Neural progenitor cell (in vitro differentiated cells): ENCODE results near the gene KCNE1. TPM values are rescaled to one million over a fixed set of nuclear protein-coding genes. Genes with fewer than 3 reads are reported as not detected.

ENCODE experiments used
- DNase-seq: peaks from one replicate; pipeline ENCODE4 v3.0.0-alpha.2; 2016; ENCODE audit warnings: low spot score
- H2AFZ ChIP-seq: fragments of 200-600 bp; sonication (generic); replicated peaks from 2 replicates; pipeline ENCODE4 v1.6.1; 2016; ENCODE audit warnings: antibody characterized with exemption
- H3F3A ChIP-seq: fragments of 200-600 bp; sonication (generic); 2 replicates; pipeline ENCODE4 v1.6.1; 2016; ENCODE audit warnings: antibody characterized with exemption, low read depth
- H3K27ac ChIP-seq: fragments of 200-600 bp; sonication (generic); 2 replicates; pipeline ENCODE4 v1.5.1; 2016; ENCODE audit warnings: mild to moderate bottlenecking
- H3K27me3 ChIP-seq: fragments of 200-600 bp; sonication (generic); 2 replicates; pipeline ENCODE4 v1.6.1; 2016; ENCODE audit warnings: mild to moderate bottlenecking, moderate library complexity
- H3K36me3 ChIP-seq: fragments of 200-600 bp; sonication (generic); 2 replicates; pipeline ENCODE4 v1.5.1; 2016
- H3K4me1 ChIP-seq: fragments of 200-600 bp; sonication (generic); 2 replicates; pipeline ENCODE4 v1.6.1; 2016; ENCODE audit warnings: mixed run types
- H3K4me2 ChIP-seq: fragments of 200-600 bp; sonication (generic); 2 replicates; pipeline ENCODE4 v1.6.1; 2016
- H3K4me3 ChIP-seq: fragments of 200-600 bp; sonication (generic); 2 replicates; pipeline ENCODE4 v1.5.1; 2016
- H3K79me2 ChIP-seq: fragments of 200-600 bp; sonication (generic); 2 replicates; pipeline ENCODE4 v1.6.1; 2016; ENCODE audit warnings: low read depth
- H3K9ac ChIP-seq: fragments of 200-600 bp; sonication (generic); 2 replicates; pipeline ENCODE4 v1.6.1; 2016
- H3K9me3 ChIP-seq: fragments of 200-600 bp; sonication (generic); 2 replicates; pipeline ENCODE4 v1.5.1; 2016; ENCODE audit warnings: low read depth
- H4K20me1 ChIP-seq: fragments of 200-600 bp; sonication (generic); 2 replicates; pipeline ENCODE4 v1.6.1; 2016; ENCODE audit warnings: low read depth
- H3K27ac Mint-ChIP-seq: 3 replicates; pipeline ENCODE4 v1.8.0; 2021; ENCODE audit warnings: mixed read lengths
- H3K27me3 Mint-ChIP-seq: 2 replicates; pipeline ENCODE4 v1.8.0; 2022; ENCODE audit warnings: low read depth, mild to moderate bottlenecking, inconsistent platforms, moderate library complexity, mixed read lengths; ENCODE audit not compliant: insufficient read depth
- H3K36me3 Mint-ChIP-seq: 3 replicates; pipeline ENCODE4 v1.8.0; 2021; ENCODE audit warnings: mixed read lengths
- H3K4me1 Mint-ChIP-seq: 3 replicates; pipeline ENCODE4 v1.8.0; 2021; ENCODE audit warnings: mixed read lengths
- H3K4me3 Mint-ChIP-seq: 3 replicates; pipeline ENCODE4 v1.8.0; 2021; ENCODE audit warnings: mild to moderate bottlenecking, moderate library complexity, mixed read lengths
- H3K9me3 Mint-ChIP-seq: 3 replicates; pipeline ENCODE4 v1.8.0; 2020; ENCODE audit warnings: mixed read lengths
- EZH2 ChIP-seq: fragments of 200-600 bp; sonication (generic); IDR thresholded peaks from 2 replicates; pipeline ENCODE4 v1.6.1; 2017; ENCODE audit warnings: antibody characterized with exemption, mild to moderate bottlenecking, moderate library complexity
- EZH2phosphoT487 ChIP-seq: fragments of 200-600 bp; sonication (generic); IDR thresholded peaks from 2 replicates; pipeline ENCODE4 v1.6.1; 2017; ENCODE audit warnings: antibody characterized with exemption
- total RNA-seq: library from RNA; depleted of rRNA; stranded (reverse); fragments of >200 nt; gene quantifications from 2 replicates; pipeline ENCODE4 v1.2.3, GENCODE V29; 2015; ENCODE audit warnings: low replicate concordance
- TF ChIP-seq, protein P1 (sequence below): fragments of 200-600 bp; sonication (generic); IDR thresholded peaks from 2 replicates; pipeline ENCODE4 v1.5.1; 2017; ENCODE audit warnings: antibody characterized with exemption, mild to moderate bottlenecking

The KCNE1 gene
- not detected in 2 replicates for total RNA-seq

DNA sequence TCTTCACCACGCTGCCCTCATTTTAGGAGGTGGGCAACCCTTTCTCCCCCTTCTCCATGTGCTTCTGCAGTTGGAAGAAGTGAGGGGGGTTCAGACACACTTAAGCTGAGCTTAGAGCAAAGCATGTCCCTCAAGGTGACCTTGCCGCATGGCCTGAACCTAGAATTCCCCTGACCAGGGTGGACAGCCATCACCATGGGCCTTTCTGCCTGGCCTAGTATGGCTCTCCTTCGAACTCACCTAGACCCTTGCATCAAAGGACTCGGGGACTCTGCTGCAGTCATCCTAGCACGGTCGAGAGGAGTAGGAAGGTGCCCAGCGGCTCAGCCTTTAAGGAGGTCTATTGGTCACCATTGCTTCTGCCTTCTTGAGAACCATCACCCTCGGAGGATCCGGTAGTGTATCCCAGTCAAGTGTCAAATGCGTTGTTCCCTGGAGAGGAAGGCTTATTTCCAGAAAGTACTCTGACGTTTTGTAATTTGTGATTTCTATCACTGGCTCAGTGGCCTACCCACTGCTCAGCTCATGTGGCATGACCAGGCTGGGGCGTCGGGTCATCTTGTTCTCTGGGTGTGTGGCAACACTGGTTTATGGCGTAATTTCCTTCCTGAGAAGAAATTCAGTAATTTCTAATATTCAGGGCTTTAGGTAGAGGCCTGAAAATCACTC lies at the start of gene KCNE1:
KCNE1 (minus strand) TSS at position 424 of the 669 bp plus-strand sequence. CDS start 62,576 bp downstream, outside the sequence.
- Histone ChIP-seq H3K9me3 (no peaks in the 10 kb centered on the region), H3K79me2 (no peaks in the 10 kb centered on the region), H3K27me3 (no peaks in the 10 kb centered on the region), H4K20me1 (no peaks in the 10 kb centered on the region), H3F3A (no peaks in the 10 kb centered on the region), H3K4me1 (peaks cover 16% of the 10 kb centered on the region), H3K36me3 (no peaks in the 10 kb centered on the region), H3K4me2 (no peak within 1 kb of the TSS), H3K4me3 (no peak within 1 kb of the TSS), H2AFZ (no peak within 1 kb of the TSS), H3K9ac (no peak within 1 kb of the TSS), H3K27ac (no peak within 1 kb of the TSS)
- Mint-ChIP-seq H3K27me3 (no peaks in the 10 kb centered on the region), H3K36me3 (no peaks in the 10 kb centered on the region), H3K4me1 (no peaks in the 10 kb centered on the region), H3K27ac (no peak within 1 kb of the TSS), H3K9me3 (no peaks in the 10 kb centered on the region), H3K4me3 (no peak within 1 kb of the TSS)
- DNase-seq, result no peak
- TF ChIP-seq EZH2, result no peak
- TF ChIP-seq, protein P1, sequence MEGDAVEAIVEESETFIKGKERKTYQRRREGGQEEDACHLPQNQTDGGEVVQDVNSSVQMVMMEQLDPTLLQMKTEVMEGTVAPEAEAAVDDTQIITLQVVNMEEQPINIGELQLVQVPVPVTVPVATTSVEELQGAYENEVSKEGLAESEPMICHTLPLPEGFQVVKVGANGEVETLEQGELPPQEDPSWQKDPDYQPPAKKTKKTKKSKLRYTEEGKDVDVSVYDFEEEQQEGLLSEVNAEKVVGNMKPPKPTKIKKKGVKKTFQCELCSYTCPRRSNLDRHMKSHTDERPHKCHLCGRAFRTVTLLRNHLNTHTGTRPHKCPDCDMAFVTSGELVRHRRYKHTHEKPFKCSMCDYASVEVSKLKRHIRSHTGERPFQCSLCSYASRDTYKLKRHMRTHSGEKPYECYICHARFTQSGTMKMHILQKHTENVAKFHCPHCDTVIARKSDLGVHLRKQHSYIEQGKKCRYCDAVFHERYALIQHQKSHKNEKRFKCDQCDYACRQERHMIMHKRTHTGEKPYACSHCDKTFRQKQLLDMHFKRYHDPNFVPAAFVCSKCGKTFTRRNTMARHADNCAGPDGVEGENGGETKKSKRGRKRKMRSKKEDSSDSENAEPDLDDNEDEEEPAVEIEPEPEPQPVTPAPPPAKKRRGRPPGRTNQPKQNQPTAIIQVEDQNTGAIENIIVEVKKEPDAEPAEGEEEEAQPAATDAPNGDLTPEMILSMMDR, result no peak
- TF ChIP-seq EZH2phosphoT487, result no peak

DNA sequence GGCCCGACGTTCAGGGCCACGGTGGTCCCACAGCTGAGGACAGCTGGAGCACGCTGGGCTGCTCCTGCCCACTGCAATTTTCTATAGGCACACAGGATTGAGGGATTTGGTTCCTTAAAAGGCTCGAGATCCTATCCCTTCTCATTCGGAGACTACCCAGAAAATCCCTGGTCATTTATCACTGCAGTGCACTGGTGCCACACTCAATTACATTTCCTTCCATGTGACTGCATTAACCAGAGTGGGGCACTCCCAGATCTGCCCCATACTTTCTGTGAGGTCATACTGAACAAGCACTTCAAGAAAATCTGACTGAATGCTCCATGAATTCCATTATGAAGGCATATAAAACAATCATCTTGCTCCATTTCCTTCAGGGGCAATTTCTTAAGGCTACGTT lies 49.8 kb upstream of the KCNE1 start:
- no peaks in the 10 kb centered on the region for H3K36me3 ChIP-seq
- H2AFZ ChIP-seq, result no peak overlapping the region
- H3K27ac Mint-ChIP-seq, result no peak overlapping the region
- no peak overlapping the region for H3K4me2 ChIP-seq
- H3K9me3 Mint-ChIP-seq, result peaks cover 2% of the 10 kb centered on the region
- peaks cover under 1% of the 10 kb centered on the region for H3K27me3 Mint-ChIP-seq
- no peaks in the 10 kb centered on the region for H3K36me3 Mint-ChIP-seq
- H3K79me2 ChIP-seq, result no peaks in the 10 kb centered on the region
- H3K27me3 ChIP-seq, result no peaks in the 10 kb centered on the region
- DNase-seq, result no peak
- H3K4me3 ChIP-seq, result no peak overlapping the region
- H3K9me3 ChIP-seq, result no peaks in the 10 kb centered on the region
- H3K4me1 ChIP-seq, result peaks cover 17% of the 10 kb centered on the region
- no peak overlapping the region for H3K9ac ChIP-seq
- H4K20me1 ChIP-seq, result no peaks in the 10 kb centered on the region
- peaks cover 3% of the 10 kb centered on the region for H3F3A ChIP-seq
- H3K4me1 Mint-ChIP-seq, result peaks cover 4% of the 10 kb centered on the region
- H3K27ac ChIP-seq, result no peak overlapping the region
- TF ChIP-seq, protein P1, result no peak
- TF ChIP-seq EZH2phosphoT487 (no peak), EZH2 (no peak)
- no peak overlapping the region for H3K4me3 Mint-ChIP-seq

DNA sequence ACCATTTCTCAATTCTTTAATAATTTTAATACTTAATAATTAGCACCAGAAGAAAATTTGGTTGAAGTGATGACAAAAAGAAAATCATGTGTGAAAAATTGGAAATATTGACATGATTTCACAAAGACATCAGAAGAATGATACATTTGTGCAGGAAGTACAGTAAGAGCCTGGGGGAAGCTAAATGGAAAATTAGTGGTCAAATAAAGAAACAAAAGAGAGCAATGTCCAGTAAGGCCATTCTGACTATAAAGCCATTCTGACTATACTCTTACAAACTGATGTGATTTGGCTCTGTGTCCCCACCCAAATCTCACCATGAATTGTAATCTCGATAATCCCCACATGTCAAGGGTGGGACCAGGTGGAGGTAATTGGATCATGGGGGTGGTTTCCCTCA lies 48.6 kb upstream of the KCNE1 start:
- no peaks in the 10 kb centered on the region for H3K27me3 ChIP-seq
- H3K27ac Mint-ChIP-seq, result no peak overlapping the region
- no peaks in the 10 kb centered on the region for H3K9me3 ChIP-seq
- peaks cover 5% of the 10 kb centered on the region for H3K9me3 Mint-ChIP-seq
- H3K9ac ChIP-seq, result no peak overlapping the region
- TF ChIP-seq EZH2phosphoT487, result no peak
- TF ChIP-seq, protein P1, result no peak
- no peak for TF ChIP-seq EZH2
- no peaks in the 10 kb centered on the region for H4K20me1 ChIP-seq
- H2AFZ ChIP-seq, result no peak overlapping the region
- H3K4me2 ChIP-seq, result no peak overlapping the region
- no peak overlapping the region for H3K4me3 ChIP-seq
- H3K27me3 Mint-ChIP-seq, result no peaks in the 10 kb centered on the region
- H3K79me2 ChIP-seq, result no peaks in the 10 kb centered on the region
- no peak overlapping the region for H3K27ac ChIP-seq
- H3K36me3 Mint-ChIP-seq, result no peaks in the 10 kb centered on the region
- no peak overlapping the region for H3K4me3 Mint-ChIP-seq
- peaks cover 4% of the 10 kb centered on the region for H3K4me1 Mint-ChIP-seq
- H3K36me3 ChIP-seq, result no peaks in the 10 kb centered on the region
- peaks cover 17% of the 10 kb centered on the region for H3K4me1 ChIP-seq
- peaks cover 3% of the 10 kb centered on the region for H3F3A ChIP-seq
- no peak for DNase-seq
